Stimulated activated CD4-positive, alpha-beta T cell treated with anti-CD3 and anti-CD28 coated beads, TNF-alpha, amount 100 ng/mL, for 24 hours (primary cell): ENCODE data around the gene FZR1.

Source experiments
- DNase-seq, 3 experiments: peaks; one replicate each; pipeline ENCODE4 v3.0.0-alpha.2; 2020; ENCODE audit warnings: low read depth in 3 of 3

FZR1 gene

DNA sequence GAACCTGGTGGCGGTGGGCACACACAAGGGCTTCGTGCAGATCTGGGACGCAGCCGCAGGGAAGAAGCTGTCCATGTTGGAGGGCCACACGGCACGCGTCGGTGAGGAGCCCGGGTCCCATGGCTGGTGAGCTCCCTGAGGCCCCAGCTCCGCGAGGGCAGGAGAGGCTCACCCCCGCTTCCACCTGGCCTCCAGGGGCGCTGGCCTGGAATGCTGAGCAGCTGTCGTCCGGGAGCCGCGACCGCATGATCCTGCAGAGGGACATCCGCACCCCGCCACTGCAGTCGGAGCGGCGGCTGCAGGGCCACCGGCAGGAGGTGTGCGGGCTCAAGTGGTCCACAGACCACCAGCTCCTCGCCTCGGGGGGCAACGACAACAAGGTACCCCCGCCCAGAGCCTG, 25.6 kb downstream of the FZR1 start:
- DNase-seq = no peak

DNA sequence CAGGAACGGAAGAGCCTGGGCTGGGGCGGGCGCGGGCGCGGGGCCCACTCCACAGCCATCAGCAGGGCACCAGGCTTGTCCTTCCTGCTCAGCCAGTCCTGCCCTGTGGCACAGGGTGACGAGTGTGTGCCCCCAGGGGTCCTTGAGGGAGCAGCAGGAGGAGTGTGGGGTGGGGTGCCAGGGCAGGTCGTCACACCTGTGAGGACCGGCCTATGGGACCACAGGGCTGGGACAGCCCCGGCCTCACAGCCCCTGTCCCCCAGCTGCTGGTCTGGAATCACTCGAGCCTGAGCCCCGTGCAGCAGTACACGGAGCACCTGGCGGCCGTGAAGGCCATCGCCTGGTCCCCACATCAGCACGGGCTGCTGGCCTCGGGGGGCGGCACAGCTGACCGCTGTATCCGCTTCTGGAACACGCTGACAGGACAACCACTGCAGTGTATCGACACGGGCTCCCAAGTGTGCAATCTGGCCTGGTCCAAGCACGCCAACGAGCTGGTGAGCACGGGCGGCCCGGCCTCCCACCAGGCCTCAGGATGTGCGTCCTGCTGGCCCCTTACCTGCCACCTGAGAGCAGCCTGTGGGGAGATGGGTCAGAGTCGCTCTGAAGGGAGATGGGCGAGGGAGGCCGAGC, 26.2 kb downstream of the FZR1 start:
- no peak for DNase-seq

DNA sequence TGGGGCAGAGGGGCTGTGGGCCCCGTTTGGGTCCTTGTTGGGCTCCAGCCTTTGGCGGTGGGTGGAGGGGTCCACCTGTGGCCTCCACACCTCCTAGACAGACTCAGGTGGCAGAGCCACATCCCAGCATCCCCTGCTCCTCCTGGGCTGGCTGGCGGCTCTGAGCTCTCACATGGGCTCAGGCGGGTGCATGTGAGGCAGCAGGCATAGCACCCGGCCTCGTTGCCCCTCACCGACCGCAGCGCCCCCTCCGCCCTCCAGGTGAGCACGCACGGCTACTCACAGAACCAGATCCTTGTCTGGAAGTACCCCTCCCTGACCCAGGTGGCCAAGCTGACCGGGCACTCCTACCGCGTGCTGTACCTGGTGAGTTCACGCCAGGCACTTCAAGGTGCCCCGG, 26.9 kb downstream of the FZR1 start:
- DNase-seq = no peak

DNA sequence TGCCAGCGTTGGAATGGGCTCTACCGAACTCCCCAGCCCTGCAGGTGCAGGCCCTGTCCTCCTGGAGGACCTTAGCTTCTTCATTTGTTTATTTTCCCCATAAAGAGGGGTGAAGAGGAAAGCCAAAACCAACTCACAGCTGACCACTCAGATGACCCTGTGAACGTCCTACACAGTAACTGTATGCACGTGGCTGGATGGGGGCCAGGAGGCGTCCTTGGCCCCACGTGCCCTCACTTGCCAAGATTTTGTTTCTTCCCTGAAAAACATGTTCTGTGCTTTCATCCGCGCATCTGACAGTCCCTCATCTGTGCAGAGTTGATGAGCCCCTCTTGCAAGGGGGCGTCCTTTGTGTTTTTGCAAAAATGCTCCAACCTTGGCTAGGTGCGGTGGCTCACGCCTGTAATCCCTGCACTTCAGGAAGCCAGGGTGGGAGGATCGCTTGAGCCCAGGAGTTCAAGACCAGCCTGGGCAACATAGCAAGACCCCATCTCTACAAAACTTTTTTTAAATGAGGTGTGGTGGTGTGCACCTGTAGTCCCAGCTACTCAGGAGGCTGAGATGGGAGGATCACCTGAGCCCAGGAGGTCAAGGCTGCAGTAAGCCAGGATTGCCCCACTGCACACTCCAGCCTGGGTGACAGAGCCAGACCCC, 27.6 kb downstream of the FZR1 start:
- DNase-seq = no peak

DNA sequence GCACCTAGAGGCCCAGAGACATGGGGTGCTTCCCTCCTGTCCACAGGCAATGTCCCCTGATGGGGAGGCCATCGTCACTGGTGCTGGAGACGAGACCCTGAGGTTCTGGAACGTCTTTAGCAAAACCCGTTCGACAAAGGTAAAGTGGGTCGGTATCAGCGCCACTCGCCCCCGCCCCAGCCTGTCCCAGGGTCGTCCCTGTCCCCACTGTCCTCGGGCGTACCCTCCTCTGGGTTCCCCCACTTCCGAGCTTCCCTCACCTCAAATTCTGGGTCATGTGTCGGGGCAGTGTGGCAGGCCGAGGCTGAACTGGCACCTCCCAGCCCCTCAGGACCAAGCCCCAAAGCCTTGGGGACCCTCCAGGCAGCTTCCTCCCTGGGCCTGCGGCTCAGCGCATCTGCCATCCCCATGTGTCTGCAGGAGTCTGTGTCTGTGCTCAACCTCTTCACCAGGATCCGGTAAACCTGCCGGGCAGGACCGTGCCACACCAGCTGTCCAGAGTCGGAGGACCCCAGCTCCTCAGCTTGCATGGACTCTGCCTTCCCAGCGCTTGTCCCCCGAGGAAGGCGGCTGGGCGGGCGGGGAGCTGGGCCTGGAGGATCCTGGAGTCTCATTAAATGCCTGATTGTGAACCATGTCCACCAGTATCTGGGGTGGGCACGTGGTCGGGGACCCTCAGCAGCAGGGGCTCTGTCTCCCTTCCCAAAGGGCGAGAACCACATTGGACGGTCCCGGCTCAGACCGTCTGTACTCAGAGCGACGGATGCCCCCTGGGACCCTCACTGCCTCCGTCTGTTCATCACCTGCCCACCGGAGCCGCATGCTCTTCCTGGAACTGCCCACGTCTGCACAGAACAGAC, 28.5 kb downstream of the FZR1 start:
- no peak for DNase-seq

DNA sequence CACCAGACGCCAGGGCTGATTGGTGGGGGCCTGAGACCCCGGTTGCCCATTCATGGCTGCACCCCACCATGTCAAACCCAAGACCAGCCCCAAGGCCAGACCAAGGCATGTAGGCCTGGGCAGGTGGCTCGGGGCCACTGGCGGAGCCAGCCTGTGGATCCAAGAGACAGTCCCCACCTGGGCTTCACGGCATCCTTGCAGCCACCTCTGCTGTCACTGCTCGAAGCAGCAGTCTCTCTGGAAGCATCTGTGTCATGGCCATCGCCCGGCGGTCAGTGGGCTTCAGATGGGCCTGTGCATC, 29.1 kb downstream of the FZR1 start:
- no peak for DNase-seq

DNA sequence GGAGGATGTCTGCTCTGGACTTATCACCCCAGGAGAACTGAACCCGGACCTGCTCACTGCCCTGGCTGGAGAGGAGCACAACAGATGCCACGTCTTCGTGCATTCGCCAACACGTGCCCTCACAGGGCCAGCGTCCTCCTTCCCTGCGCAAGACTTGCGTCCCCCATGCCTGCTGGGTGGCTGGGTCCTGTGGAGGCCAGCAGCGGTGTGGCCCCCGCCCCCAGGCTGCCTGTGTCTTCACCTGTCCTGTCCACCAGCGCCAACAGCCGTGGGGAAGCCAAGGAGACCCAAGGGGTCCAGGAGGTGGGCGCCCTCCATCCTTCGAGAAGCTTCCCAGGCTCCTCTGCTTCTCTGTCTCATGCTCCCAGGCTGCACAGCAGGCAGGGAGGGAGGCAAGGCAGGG, 29.5 kb downstream of the FZR1 start:
- DNase-seq = no peak

DNA sequence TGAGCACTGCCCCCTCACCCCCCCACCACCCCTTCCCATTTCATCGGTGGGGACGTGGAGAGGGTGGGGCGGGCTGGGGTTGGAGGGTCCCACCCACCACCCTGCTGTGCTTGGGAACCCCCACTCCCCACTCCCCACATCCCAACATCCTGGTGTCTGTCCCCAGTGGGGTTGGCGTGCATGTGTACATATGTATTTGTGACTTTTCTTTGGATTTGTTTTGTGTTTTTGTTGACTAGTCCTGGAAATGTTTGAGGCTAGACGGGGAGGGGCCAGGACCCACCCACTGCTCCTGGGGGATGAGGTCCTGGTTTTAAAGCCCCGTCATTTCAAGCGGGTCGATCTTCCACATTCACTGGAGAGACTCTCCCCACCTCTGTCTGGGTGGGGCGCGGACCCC, 29.9 kb downstream of the FZR1 start:
- no peak for DNase-seq

DNA sequence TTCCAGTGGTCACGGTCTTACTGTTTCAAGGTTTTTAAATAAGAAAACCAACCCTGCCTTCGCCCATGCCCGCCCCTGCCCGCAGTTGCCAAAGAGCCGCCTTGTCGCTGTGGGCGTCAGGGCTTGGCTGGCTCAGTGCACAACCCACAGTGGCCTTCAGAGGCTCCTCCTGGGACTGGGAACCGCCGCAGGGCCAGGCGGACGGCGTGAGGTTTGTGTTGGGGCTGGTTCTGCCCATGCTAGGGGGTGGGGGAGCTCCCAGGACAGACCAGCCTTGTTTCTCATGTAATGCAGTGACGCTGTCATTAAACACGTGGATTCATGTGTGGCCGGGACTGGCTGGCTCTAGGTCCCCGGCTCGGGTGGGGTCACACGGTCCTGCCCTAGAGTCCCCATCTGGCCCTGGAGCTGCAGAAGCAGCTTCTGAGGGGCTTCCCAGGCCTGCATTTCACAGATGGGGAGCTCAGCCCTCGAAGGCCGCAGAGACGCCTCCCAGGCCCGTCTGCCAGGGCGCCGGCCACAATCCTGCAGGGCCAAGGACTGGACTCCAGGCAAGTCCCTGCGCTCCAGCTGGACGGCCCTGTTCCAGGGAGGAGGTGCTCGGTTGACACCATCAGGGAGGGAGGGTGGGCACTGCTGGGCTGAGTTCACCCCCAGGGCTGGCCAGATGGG, 30.5 kb downstream of the FZR1 start:
- no peak for DNase-seq

DNA sequence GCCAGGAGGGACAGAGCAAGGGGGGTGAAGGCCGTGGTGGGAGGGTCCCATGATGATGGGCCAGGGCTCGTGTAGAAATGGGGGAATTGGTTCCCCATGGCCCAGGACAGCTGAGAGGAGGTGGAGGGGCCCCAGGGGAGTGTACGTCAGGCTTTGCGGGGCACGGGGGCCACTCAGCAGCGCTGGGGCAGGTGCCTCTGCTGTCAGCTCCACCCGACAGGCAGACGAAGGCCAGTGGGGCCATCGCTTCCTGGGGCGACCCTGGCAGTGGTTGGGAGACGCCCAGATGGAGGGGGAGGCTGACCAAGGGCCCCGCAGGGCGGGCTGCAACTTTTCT, 31.0 kb downstream of the FZR1 start:
- DNase-seq = no peak

DNA sequence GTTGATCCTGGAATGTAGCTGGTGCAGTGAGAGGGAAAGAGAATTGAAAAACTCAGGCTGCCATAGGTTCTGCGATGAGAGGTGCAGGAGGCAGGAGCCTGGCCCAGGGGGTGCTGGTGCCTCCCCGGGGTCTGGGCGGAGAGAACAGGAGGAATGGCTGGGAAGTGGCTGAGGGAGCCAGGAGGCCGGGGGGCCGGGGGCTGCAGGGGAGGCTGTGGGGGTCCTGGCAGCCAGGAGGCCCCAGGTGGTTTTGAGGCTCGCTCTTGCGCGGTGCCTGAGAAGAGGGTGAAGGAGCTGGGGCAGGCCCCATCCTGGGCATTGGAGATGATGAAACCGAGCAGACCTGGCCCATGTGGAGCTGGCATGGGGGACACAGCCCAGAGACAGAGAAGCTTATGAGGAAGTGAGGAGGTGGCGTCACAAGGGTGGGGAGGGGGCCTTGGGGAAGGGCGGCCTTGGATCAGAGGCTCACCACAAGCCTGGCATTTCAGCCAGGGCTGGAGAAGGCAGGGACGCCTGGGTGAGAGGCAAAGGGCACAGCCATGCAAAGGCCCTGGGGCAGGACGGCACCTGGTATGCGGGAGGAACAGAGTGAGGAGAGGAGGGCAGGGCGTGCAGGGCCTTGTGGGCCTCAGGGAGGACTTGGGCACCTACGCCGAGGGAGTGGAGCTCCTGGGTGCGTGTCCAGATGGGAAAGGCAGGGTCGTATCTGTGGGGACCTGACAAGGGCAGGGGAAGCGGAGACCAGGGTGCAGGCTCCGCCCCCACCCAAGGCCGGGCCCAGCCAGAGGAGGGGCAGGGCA, 31.5 kb downstream of the FZR1 start:
- DNase-seq = no peak

DNA sequence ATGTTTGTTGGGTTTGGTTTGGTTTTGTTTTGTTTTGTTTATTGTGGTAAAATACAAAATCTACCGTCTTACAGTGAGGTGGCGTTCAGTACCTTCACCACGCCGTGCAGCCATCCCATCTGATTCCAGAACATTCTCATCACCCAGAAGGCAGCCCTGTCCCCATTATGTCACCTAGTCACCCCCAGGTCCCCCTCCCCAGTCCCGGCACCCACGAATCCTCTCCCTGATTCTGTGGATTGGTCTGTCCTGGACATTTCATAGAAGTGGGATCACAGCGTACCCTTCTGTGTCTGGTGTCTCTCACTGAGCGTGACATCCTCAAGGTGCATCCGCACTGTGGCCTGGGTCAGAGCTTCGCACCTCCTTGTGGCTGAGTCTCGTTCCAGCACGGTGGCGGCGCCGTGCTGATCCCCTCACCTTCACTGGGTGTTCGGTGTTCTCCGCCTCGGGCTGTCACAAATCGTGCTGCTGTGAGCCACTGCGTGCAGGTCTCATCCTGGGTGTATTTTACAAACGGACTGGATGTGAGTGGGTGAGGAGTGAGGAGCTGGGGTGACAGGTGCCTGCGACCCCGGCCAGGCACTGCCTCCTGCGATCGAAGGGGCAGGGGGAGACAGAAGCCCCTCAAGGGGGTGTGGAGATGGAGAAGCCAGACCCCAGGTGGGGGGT, 32.3 kb downstream of the FZR1 start:
- DNase-seq = no peak

DNA sequence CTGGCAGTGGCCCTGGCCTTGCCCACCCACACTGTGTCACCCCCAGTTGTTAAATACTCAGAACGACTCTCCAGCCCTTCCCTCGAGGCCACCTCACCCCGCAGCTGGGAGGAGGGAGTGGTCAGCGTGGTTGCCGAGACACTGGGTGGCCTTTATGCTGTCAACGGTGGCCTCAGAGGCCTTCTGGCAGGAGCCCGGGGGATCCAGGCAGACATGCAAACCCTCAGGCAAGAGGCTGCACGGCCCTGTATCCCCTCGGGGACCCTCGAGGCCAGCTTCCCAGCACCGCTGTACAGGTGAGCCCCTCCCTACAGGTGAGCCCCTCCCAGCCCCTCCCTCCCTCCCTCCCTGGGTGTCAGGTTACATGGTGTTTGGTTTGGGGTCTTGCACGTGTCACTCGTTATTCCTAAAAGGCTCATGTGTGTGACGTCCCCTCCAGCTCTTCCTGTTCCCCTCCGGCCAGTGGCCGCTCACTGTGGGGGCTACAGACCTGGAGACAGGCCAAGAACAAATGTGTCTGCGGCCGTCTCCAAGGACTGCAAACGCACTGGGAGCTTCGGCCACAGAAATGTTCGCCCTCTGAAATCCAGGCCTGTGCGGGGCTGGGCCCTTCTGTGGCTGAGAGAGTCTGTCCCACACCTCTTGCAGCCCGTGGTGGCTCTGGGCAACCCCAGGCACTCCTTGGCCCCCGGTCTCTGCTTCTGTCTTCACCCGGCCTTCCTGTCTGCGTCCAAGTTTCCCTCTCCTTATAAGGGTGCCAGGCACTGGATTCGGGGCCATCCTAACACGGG, 33.0 kb downstream of the FZR1 start, which contains the start of gene TEKTIP1:
Gene TEKTIP1, plus strand, starts transcription at position 210 of the 791 bp plus-strand sequence. Its CDS starts 4 bp downstream, at position 214.
- no peak for DNase-seq

DNA sequence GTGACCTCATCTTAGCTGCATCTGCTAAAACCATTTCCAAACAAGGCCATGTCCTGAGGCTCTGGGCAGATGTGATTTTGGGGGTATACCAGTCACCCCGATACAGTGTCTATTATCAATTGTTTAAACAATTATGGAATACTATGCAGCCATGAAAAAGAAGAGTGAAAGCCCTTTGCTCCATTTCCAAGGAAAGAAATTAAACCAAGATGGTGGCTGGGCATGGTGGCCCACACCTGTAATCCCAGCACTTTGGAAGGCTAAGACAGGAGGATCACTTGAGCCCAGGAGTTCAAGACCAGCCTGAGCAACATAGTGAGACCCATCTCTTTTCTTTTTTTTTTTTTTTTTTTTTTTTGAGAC, 33.6 kb downstream of the FZR1 start:
- DNase-seq = no peak

DNA sequence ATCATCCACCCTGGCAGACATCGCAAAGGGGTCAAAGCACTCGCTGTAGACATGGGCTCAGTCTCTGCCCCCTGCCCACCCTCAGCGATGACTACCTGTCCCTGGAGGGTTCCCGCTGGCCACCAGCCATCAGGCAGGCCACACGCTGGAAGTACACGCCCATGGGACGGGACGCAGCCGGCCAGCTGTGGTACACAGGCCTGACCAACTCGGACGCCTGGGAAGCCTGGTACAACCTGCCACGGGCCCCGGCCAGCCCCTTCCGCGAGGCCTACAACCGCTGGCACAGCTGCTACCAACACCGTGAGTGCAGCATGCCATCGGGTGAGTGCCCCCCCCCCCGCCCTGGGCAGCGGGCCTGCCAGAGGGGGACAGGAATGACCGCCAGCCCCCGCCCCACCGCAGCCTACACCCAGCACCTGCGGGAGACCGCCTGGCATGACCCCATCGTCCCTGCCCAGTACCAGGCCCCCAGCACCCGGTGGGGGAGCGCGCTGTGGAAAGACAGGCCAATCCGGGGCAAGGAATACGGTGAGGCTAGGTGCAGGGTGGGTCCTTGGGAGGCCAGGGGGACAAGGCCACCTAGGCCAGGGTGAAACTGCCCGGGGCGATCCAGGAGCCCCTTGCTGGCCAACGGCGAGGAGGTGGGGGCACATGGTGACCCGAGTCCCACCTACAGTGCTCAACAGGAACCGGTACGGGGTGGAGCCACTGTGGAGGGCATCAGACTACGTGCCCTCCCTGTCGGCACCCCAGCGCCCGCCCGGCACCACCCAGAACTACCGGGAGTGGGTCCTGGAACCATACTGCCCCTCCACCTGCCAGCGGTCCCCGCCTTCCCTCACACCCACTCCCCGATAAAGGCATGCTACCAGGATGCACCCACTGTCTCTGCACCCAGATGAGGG, 37.3 kb downstream of the FZR1 start:
- no peak for DNase-seq

DNA sequence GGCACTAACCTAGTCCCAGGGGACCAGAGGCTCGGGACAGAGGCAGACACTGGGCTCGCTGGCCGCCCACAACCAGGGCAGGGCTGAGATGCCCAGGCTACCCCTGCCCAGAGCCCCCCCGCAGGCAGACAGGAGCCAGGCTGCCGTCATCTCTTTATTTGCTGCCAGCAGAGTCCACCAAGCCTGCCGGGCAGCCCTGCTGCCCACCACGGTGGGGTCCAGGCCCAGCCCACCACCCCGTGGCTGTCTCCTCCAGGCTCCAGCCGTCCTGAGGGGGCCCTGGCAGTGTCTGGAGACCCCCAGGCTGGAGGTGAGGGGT, 37.9 kb downstream of the FZR1 start:
- DNase-seq = no peak

DNA sequence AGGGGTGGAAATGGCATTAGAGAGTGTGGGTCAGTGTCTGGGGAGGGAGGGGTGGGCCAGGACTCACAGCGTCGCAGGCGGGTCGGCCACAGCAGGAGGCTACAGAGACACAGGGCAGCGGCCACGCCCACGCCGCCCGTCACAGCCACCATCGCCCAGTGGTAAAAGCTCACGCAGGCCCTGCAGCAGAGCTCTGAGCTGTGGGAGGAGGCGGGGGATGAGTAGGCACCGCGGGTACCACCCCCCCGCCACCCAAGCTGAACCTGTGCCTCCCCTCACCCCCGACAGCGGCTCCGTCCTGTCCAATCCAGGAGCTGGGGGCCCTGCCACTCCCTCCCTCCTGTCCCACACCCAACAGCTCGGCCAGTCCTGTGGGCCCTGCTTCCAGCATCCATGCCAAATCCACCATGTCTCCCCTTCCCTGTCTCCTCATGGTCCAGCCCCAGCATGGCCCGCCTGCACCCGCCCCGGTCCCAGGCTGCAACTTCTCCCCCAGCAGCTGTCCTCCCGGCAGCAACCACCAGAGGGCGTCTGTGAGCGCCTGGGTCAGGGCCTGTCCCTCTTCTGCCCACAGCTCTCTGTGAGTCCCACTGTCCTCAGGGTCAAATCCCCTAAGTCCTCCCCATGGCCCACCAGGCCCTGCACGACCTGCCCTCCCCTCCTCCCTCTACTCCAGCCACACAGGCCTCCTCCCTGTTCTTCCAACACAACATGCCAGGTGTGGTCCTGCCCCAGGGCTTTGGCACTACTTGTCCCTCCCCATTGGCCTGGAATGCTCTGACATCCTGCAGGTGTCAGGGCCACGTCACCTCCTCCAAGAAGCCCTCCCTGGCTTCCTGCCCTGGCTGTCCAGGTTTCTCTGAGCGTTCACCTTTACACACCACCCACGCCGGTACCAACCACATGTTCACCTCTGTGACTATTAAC, 38.9 kb downstream of the FZR1 start:
- peak; percentile 55 to 80 (median 62) for DNase-seq

DNA sequence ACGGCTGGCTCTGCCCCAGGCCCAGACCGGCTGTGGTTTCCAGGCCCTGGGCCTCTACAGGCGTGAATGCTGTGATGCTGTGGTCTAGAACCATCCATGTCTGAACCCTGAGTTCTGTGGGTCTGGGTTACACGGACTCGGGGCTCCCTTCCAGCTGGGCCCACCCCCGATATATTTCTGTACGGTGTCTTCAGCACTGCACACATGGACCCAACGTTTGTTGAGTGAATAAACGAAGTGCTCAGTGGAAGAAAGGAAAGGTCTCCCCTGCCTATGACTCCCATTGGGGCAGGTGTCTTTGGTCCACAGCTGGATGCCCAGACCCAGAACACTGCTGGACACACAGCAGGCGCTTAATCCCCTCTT, 39.5 kb downstream of the FZR1 start:
- DNase-seq = no peak

DNA sequence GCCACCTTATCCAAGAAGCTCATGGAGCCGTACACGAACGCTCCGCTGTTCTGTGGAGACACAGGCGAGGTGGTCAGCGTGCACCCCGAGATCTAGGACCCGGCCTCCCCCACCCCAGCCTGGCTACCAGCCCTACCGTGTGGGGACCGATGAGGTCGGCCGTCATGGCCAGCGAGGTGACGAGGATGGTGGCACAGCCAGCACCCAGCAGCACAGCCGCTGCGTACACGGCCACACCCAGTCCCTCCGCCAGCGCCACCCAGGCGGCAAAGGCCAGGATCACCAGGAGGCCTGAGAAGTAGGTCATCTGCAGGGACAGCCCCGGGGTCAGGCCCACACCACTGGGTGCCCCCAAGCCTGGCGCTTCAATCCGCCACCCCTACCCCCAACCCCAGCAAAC, 40.0 kb downstream of the FZR1 start:
- no peak for DNase-seq
